Measurements from ENCODE around the gene ADGB.

Gene ADGB

GRCh38 chr6:146689806-146690205, 91.0 kb downstream of the ADGB start:
- H3K4me3 ChIP-seq (ENCODE audit: low read depth, low read length), result no peak overlapping the region
- TF ChIP-seq, protein P1, sequence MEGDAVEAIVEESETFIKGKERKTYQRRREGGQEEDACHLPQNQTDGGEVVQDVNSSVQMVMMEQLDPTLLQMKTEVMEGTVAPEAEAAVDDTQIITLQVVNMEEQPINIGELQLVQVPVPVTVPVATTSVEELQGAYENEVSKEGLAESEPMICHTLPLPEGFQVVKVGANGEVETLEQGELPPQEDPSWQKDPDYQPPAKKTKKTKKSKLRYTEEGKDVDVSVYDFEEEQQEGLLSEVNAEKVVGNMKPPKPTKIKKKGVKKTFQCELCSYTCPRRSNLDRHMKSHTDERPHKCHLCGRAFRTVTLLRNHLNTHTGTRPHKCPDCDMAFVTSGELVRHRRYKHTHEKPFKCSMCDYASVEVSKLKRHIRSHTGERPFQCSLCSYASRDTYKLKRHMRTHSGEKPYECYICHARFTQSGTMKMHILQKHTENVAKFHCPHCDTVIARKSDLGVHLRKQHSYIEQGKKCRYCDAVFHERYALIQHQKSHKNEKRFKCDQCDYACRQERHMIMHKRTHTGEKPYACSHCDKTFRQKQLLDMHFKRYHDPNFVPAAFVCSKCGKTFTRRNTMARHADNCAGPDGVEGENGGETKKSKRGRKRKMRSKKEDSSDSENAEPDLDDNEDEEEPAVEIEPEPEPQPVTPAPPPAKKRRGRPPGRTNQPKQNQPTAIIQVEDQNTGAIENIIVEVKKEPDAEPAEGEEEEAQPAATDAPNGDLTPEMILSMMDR (IDR thresholded peaks at IDR 0.05; ENCODE audit: low read depth, low read length, missing control alignments), result no peak
- no peak for DNase-seq (ENCODE audit: low read depth)

- H3K4me3 ChIP-seq (ENCODE audit: low read depth, low read length), result no peak overlapping the region
- TF ChIP-seq, protein P1 (IDR thresholded peaks at IDR 0.05; ENCODE audit: low read depth, low read length, missing control alignments), result no peak
- DNase-seq (ENCODE audit: low read depth), result no peak
Observed at GRCh38 chr6:146693342-146693741, 94.6 kb downstream of the ADGB start.

DNA sequence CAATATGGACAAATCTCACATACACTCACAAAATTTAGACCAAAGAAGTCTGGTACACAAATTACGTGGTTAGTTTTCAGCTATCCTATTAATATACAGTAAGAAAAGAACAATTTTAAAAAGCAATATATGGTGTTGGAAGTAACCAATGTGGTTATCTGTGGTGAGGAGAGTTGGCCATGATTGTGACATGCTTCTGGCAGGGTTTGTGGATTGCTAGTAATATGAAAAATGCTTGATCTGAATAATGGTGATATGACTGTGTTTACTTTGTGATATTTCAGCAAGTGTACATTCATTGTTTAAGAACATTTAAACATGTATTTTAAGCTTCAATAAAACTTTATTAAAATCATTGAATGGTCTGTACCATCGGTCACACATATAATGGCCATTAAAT, 99.1 kb downstream of the ADGB start:
- H3K4me3 ChIP-seq (ENCODE audit: low read depth, low read length), result no peak overlapping the region
- TF ChIP-seq, protein P1 (IDR thresholded peaks at IDR 0.05; ENCODE audit: low read depth, low read length, missing control alignments), result no peak
- DNase-seq (ENCODE audit: low read depth), result no peak

GRCh38 chr6:146700078-146700686, 101.4 kb downstream of the ADGB start:
- DNase-seq (ENCODE audit: low read depth), result peak; percentile 16
- H3K4me3 ChIP-seq (ENCODE audit: low read depth, low read length), result no peak overlapping the region
- TF ChIP-seq, protein P1 (IDR thresholded peaks at IDR 0.05; ENCODE audit: low read depth, low read length, missing control alignments), result peak; percentile 64

DNA sequence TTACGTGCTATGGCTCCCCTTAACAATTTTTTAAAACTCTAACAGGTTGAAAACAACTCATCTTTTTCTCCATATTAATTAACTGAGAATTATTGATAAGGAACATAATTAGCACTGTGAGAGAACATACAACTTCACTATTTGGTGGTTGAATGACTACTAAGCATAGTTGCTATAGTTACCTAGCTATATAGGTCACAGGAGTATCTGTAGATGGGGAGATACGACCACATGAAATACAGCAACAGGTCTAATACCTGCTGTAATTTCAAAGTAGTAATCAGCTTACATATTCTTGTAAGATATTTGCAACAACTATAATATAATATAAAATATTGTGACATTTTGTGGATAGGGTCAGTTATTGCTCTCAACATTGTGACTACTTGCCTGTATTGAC, 102.9 kb downstream of the ADGB start:
- no peak for DNase-seq (ENCODE audit: low read depth)
- TF ChIP-seq, protein P1 (IDR thresholded peaks at IDR 0.05; ENCODE audit: low read depth, low read length, missing control alignments), result no peak

DNA sequence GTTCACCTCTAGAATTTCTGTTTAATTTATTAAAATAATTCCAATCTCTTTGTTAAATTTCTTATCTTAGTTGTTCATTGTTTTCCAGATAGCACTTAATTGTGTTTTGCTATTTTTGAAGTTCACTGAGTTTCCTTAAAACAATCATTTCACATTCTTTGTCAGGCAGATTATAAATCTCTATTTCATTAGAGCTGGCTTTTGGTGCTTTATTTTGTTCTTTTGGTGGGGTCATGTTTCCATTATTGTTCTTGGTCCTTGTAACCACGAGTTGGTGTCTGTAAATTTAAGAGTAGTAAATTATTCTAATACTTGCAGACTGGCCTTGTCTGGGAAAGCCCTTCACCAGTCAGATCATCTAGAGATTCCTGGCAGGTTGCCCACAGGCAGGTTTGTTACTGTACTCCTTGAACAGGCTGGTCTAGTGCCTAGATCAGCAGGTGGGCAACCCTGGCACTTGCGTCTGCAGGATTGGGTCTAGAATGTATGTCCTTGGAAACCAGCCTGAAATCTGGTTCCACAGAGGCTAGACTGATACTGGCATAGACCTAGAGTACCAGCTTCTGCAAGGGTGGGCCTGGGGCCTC, 110.4 kb downstream of the ADGB start:
- DNase-seq (ENCODE audit: low read depth), result no peak
- no peak overlapping the region for H3K4me3 ChIP-seq (ENCODE audit: low read depth, low read length)
- TF ChIP-seq, protein P1 (IDR thresholded peaks at IDR 0.05; ENCODE audit: low read depth, low read length, missing control alignments), result no peak

More for the DNA sequence above, 102.9 kb downstream of the ADGB start:
- H3K4me3 ChIP-seq (ENCODE audit: low read depth, low read length), result no peak overlapping the region

- TF ChIP-seq, protein P1 (IDR thresholded peaks at IDR 0.05; ENCODE audit: low read depth, low read length, missing control alignments), result no peak
- DNase-seq (ENCODE audit: low read depth), result no peak
- H3K4me3 ChIP-seq (ENCODE audit: low read depth, low read length), result no peak overlapping the region
Observed at GRCh38 chr6:146719387-146719786, 120.6 kb downstream of the ADGB start.
